T-helper 9 cell (primary cell): Measurements from ENCODE around the gene UIMC1.

Source experiments
- DNase-seq: peaks from one replicate; pipeline ENCODE4 v3.0.0-alpha.2; 2020

The UIMC1 gene

GRCh38 chr5:176901260-176902101, 105.1 kb downstream of the UIMC1 start:
- no peak for DNase-seq

- no peak for DNase-seq
These were observed 105.8 kb downstream of the UIMC1 start for GRCh38 chr5:176900780-176901204.

DNA sequence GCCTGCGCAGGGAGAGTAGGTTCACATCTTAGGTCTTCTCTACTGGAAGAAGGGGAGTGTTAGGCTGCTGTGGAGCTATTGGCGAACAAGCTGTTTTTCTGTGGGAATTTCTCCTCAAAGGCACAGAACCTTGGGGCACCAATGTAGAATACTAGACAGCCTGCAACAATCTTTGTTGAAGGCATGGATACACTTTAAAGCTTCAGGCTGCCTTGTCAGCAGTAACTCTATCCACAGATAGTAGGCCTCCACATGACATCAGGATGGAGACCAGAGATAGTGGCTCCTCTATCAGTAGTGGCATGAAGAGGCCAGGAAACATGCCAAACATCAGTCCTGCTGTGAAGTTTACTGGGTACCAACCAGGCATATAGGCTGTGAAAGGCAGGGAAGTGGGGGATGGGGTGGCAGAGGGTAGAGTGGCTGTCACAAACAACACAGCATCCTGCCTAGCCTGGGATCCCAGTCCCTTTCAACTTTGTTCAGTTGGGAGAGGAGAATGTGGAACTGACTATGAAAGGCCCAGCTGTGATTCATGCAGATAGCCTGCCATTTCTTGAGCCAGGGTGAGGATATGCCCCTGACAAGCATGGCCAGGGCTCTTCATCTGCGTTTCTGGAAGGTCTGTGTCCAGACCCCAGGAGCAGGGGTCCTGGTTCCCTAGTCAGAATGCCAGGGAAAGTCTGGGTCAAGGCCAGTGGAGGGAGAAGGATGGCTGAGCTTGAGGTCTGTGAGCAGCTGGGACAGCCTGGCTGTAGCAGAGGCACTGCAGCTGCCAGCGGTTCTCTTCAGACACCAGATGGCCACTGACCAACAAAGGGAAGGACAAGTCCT, 106.4 kb downstream of the UIMC1 start:
- no peak for DNase-seq

GRCh38 chr5:176899296-176899891, 107.2 kb downstream of the UIMC1 start, which contains the start of gene HK3:
Gene HK3, minus strand, starts transcription at chr5:176899346. Its CDS starts 3,187 bp downstream, at chr5:176896159.
- DNase-seq, result no peak

GRCh38 chr5:176897263-176897662, 109.3 kb downstream of the UIMC1 start:
- DNase-seq, result no peak

DNA sequence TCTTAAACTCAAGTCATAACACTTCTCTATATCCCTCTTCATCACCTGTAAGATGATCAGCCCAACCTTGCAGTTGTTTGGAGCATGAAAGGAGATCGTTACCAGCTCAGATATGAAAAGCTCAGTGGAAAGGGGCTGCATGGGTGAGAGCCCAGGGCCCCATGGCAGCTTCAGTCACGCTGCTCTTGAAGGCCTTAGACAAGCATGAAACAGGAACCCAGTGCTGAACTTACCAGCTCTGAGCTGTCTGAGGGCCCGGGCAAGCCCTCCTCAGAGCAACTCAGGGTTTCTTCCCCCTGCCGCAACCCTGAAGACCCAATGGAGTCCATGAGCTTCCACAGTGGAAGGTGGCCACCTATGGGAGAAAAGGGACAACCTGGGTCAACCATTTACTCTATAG, 110.7 kb downstream of the UIMC1 start:
- no peak for DNase-seq

DNA sequence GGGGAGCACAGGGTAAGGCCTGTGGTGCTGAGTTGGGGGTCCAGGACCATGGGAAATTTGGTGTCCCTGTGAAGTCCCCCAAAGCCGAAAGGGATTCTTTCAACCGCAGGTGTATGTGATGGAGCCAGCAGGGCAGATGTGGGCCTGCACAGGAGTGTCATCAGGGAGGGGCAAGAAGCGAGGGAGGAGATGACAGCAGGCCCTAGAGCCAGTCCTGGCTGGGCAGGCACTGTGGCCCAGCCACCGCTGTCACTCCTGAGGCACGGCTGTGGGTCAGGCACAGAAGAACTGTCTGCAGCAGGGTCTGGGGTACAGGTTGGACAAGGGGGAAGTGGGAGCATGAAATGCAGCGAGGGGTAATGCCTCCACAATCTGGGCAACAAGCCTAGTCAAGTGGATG, 112.3 kb downstream of the UIMC1 start:
- no peak for DNase-seq

DNA sequence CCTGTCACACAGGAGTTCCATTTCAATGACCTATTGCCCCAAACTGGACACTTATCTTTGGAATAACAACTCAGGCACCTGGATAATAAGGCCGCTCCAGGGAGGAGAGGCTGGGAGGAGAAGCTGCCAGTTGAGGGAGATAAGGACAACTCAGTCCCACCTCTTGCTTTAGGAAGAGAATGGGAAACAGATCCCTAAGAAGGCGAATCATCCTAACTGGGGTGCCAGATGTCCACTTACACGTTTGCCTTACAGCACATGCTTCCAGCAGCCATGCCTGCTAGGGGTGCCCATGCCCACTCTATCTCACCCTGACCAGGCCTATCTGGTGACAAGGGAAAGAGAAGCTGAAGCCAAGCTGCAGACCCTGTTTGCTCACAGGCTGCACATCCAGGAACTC, 113.9 kb downstream of the UIMC1 start:
- DNase-seq, result no peak

- no peak for DNase-seq
These were observed 115.1 kb downstream of the UIMC1 start for GRCh38 chr5:176891331-176891958.

DNA sequence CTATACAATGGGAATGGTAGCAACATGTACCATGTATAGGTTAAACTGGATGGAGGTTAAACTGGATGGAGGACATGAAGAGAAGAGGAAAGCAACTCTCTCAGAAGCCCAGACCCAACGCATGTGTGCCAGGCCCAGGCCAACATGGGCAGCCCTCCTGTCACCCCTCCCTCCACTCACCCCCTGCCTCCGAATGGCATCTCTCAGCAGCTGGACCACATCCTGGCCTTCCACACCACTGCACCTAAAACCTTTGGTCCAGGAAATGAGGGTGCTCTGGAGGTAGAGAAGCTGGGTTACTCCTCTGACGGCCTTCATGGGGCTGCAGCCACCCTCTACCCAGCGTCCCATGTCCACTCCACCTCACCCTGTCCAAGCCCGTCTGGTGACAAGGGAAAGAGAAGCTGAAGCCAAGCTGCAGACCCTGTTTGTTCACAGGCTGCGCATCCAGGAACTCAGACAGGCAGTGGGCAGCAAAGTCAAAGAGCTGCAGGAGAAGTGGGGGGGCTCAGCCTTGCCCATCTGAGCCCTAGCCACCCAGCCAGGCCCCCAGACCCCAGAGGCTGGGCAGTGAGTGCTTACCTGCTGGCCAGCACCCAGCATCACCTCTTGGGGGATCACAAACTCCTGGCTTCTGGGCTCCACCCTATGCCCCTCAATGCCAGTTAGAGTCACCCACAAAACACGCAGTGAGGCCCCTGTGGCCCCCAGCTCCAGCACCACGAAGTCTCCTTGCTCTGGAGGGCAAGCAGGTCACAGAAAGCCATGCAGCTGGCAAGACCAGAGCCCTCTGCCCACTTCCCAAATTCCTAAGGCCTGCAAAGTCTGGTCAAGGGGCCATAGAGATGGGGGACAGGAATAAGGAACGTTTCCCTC, 115.9 kb downstream of the UIMC1 start:
- no peak for DNase-seq

- DNase-seq, result no peak
These were observed 117.0 kb downstream of the UIMC1 start for GRCh38 chr5:176889321-176890280.

DNA sequence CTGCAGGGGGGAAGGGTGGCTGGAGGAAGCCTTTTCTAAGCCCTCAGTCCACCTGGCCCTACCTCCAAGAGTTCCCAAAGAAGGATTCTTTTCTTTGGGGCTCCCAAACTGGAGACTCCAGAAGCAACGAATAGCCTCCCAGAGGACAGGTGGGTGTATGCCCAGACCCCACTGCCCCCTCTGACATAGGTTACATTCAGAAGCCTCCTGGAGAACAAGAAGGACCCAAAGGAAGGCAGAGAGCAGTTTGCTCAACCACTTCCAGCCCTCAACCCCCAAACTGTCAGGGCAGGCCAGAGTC, 117.8 kb downstream of the UIMC1 start:
- DNase-seq, result no peak

- no peak for DNase-seq
These were observed 118.3 kb downstream of the UIMC1 start for GRCh38 chr5:176888016-176888864.

- no peak for DNase-seq
These were observed 119.2 kb downstream of the UIMC1 start for GRCh38 chr5:176887252-176887849.

DNA sequence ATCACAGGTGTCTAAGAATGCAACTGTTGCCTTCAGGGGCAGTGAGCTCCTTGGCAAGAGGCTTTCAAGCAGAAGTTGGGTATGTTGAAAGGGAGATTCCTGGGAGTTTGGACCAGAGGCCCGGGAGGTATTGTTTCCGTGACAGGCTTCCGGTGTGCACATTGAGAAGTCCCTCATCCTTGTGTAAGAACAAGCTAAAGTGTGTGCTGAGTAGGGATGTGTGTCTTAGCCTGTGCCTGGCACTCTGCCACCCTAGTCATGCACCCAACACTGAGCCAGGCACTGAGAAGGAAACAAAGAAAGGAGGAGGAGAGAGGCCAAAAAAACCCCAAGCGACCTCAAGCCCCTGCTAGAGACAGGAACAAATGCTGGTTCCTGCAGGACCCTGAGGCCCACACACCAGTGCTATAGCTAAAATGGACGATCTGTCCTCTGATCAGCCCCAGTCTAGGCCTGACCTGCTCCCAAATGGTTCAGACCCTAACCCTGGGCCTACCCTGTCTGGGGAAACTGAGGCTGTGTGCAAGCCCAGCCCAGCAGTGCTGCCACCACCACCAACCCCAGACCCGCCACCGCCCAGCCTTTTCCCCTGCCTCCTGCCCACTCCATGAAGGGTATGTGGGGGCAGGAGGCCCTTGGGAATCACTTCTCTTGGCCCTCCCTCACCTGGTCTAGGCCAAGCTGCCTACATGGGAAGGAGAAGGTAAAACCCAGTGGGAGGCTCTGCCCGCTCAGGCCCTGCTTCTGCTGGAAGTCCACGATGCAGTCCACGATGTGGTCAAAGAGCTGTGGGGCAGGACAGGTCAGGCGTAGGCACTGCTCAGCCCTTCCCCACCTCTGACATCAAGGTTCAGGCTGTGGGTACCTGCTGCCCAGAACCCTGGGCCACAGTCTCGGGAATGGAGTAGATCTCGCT, 120.0 kb downstream of the UIMC1 start:
- no peak for DNase-seq

DNA sequence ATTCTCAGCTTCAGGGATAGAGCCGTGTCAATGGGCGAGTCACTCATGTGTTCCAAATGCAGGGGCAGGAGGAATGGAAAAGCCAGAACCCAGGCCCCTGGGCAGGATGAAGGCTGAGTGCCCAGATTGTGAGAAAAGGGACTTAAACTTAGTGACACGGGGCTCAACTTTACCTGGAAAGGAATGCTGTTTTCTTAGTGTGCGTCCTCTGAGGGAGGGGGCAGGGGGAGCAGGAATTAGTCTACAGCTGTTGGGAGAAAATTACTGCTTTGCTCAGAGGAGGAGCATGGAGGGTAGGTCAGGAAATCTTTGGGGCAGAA, 122.0 kb downstream of the UIMC1 start:
- DNase-seq, result no peak

GRCh38 chr5:176883700-176884570, 122.6 kb downstream of the UIMC1 start:
- DNase-seq, result no peak

GRCh38 chr5:176882567-176882903, 124.0 kb downstream of the UIMC1 start:
- no peak for DNase-seq
